NCI-H69 (cell line): Measurements from ENCODE around the gene LCORL.
A peak's percentile ranks its signal among the peaks of the same experiment; 100 is the strongest.
"Not testable (repeated sequence)": the region's sequence is repeated elsewhere in the genome, so short reads cannot be mapped to it uniquely, and the experiment has no call there.

Source experiments
- DNase-seq: peaks from one replicate; lab custom pipeline; 2025; lab: John Stamatoyannopoulos, UW

Gene LCORL

DNA sequence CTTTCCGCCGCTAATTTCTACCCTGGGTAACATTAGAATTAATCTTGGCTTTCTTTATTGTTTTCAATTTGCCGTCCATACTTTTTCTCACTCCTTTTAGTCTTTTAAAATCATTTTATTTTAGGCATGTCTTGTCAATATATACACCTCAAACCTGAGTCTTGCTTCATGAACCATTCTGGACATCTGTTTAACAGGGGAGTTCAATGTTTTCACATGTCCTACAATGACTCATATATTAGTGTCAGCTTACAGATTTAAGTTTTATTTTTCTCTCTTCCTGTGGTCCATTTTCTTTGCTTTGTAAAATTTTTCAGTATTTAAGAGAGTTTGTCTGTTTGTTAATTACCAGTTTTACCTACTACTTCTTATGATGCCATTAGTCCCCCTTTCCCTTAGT lies 89.5 kb downstream of the LCORL start:
- DNase-seq = no peak

DNA sequence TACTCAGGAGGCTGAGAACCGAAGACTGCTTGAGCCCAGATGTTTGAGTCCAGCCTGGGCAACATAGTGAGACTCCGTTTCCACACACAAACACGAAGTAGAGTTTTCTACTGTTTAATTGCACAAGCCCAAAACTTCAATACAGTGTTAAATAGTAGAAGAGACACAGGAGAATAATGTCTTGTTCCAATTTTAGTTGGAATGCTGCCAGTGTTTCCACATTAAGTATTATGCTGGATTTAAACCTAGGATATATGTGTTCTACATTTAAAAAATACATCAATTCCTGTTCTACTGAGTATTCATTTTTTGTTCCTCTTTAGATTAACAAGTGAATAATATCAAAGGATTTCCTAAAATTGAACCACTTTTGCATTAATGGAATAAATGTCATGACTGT lies 91.3 kb downstream of the LCORL start:
- no peak for DNase-seq

DNA sequence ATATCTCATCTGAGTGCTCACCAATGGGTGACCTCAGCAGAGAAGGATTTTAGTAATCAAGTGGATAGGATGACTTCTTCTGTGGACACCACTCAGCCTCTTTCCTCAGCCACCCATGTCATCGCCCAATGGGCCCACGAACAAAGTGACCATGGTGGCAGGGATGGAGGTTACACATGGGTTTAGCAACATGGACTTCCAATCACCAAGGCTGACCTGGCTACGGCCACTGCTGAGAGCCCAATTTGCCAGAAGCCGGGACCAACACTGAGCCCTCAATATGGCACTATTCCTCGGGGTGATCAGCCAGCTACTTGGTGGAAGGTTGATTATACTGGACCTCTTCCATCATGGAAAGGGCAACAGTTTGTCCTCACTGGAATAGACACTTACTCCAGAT lies 97.4 kb downstream of the LCORL start:
- DNase-seq = no peak

DNA sequence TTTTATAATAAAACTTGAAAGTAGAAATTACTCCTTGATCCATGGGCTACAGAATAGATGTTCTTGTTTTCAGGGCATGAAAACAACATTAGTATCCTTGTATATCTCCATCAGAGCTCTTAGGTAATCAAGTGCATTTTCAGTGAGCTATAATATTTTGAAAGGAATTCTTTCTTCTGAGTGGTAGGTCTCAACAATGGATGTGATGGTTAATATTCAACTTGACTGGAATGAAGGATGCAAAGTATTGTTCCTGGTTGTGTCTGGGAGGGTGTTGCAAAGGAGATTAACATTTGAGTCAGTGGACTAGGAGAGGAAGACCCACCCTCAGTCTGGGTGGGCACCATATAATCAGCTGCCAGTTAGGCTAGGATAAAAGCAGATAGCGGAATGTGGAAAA lies 100.1 kb downstream of the LCORL start:
- no peak for DNase-seq

DNA sequence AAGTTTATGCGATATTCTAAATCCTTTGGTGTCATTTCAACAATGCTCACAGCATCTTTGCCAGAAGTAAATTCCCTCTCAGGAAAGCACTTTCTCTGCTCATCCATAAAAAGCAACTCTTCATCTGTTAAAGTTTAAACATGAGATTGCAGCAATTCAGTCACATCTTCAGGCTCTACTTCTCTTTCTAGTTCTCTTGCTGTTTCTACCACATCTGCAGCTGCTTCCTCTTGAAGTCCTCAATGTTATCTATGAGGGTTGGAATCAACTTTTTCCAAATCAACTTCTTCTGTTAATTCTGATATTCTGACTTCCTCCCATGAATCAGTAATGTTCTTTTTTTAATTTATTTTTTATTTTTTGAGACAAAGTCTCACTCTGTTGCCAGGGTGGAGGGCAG lies 100.9 kb downstream of the LCORL start:
- no peak for DNase-seq

DNA sequence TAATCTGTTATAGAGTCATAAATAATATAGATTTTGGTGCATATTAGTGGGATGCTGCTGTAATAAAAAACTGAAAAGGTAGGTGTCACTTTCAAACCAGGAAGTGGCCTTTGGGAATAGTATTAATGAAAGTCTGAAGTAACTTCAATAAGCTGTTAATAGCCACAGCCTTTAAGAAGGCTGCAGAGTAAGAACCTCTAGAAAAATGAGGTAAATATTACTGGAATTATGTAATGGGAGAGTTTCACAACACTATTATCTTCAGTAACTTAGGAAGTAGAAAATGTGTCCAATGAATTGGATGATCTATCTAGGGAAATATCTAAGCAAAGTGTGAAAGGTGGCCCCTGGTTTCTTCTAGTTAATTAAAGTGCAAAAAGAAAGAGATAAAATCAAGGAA lies 106.1 kb downstream of the LCORL start:
- no peak for DNase-seq

DNA sequence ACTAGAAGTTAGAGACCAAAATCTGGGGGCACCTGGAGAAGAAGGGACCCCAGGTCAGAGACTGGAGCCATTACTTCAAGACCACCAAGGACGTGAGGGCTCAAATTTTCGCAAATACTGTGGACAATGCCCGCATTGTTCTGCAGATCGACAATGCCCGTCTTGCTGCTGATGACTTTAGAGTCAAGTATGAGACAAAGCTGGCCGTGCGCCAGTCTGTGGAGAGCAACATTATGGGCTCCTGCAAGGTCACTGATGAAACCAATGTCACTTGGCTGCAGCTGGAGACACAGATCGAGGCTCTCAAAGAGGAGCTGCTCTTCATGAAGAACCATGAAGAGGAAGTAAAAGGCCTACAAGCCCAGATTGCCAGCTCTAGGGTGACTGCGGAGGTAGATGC lies 109.5 kb downstream of the LCORL start:
- DNase-seq = no peak

DNA sequence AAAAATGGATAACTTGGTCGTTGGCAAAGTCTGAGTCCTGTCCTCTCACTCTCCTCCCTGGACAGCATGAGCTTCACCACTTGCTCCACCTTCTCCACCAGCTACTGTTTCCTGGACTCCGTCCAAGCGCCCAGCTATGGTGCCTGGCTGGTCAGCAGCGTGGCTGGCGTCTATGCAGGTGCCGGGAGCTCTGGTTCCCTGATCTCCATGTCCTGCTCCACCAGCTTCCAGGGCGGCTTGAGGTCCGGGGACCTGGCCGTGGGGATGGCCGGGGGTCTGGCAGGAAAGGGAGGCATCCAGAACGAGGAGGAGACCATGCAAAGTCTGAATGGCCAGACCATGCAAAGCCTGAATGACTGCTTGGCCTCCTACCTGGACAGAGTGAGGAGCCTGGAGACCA lies 109.9 kb downstream of the LCORL start:
- no peak for DNase-seq

DNA sequence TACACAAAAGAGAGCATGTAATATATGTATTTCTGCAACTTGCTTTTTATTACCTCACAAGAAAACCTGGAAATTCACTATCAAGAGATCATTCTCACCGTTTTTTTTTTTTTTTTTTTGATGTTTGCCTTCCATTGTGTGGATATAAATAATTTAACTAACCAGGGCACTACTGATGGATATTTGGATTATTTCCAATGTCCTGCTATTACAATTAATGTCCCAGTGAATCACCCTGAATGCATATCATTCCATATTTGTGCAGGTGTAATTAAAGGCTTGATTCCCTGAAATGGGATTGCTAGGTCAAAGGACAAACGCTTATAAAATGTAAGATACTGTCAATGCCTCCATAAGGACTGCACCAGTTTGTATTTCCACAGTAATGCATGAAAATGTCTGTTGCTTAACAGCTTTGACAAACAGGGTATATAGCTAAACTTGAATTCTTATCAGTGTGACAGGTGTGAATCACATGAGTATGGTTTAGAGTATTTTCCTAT lies 123.0 kb downstream of the LCORL start:
- DNase-seq = peak; percentile 77

DNA sequence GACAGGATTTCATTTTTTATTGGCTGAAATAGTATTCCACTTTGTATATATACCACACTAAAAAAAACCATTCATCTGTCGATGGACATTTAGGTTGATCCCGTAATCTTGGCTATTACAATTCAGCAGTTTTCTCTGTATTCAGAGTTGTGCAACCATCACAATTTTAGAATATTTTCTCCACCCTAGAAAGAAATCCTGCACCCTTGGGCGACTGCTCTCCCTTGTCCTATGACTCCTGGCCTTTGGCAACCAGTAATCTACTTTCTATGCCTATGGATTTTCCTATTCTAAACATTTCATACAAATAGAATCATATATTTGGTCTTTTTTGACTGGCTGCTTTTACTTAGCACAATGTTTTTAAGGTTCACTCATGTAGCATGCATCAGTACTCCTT lies 126.1 kb downstream of the LCORL start:
- no peak for DNase-seq

DNA sequence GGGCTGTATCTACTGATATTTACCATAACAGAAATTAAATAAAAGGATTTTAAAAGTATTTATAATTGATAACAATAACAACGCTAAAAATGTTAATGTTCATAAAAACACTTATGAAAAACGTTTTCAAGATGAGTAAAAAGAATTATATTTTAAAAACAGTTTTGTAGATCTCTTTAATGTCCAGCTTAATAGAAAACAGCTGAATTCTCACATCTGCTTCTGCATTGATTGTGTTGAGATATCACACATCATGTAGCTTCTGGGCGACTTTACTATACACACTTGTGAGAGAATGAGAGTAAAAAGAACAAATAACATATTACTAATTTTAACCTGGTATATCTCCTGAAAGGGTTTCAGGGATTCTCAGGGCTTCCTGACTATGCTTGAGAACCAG lies 127.1 kb downstream of the LCORL start:
- no peak for DNase-seq

DNA sequence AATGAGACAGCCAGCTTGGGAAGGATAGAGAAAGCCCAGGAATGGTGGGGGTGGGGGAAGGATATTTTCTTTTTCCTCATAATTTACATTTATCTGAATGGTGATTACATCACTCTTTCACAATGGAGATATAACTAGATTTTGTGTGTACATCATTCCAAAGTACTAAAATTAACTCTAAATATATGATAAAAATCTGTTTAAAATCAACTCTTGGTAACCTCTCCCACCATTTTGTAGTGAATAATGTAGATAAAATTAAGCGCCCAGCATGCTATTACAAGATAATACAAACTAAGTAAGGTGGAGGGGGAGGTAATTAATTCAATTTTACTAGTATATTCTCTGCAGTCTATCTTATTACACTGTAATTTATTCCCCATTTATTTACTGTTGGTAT lies 131.9 kb downstream of the LCORL start:
- no peak for DNase-seq

DNA sequence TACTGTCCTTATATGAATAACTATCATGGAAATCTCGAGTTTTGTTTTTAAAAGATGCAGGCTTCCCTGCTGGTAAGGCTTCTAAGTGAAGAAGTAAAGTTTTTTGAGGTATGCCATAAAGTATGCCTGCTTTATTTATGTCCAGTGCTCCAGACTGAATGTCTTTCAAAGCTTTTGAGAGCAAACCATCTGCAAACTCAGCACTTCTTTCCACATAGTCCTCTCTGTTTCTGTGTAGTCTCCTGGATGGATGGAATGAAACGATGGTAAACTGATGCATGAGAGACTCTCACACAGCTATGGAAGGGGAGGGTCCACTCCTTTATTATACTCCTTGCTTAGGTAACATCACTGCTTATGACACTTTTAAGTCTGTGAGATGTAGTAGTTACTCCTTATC lies 137.0 kb downstream of the LCORL start:
- DNase-seq = no peak

DNA sequence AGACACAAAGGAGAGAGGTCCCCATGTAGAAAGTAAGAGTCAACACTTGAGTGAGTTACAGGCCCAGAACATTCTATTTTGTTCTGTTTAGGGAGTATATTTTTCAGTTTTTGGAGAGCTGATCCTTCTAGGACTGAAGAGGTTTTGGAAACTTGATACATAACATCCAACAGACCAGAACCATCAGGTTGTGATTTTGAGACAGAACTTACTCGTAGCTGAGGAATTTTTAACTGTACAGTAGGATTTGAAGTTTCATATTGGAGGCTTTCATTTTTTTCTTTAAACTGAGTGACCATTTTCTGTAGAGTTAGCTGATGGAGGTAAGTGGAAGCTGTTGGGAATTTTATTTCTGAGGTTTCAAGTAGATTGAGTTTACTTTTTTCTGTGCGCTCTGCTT lies 137.5 kb downstream of the LCORL start:
- DNase-seq = no peak

DNA sequence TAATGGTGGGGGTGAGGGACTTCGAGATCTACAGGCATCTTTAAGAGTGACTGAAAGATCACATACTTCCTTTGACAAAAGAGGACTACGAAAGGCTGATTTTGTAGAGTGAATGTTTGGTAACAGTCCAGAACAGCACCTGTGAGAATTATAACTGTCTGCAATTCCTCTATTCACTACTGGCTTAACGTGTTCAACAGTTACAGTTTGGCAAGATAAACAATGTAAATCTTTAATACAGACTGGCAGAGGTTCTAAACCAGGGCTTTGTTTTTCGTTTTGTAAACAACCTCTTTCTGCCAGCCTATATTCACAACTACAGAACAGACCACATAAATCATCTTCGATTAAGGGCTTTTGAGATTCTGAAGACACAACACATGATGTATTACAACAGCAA lies 143.9 kb downstream of the LCORL start:
- DNase-seq = no peak

DNA sequence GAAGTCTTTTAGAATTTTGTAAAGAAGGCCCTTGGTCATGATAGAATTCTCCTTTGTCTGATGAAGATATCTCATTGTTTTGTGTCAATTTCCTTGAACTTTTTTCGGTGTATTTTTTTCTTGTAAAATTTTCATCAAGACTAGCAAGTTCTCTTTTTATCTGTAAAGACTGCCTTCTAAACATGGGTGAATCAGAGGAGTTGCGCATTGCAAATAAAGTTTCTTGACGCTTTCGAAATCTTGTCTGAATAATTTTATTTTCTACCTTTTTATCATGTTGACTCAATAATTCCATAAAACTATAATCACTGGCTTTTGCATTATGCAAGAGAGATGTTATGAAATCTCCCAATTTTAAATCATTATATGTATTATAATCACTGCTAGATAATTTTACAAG lies 144.6 kb downstream of the LCORL start:
- DNase-seq = no peak

DNA sequence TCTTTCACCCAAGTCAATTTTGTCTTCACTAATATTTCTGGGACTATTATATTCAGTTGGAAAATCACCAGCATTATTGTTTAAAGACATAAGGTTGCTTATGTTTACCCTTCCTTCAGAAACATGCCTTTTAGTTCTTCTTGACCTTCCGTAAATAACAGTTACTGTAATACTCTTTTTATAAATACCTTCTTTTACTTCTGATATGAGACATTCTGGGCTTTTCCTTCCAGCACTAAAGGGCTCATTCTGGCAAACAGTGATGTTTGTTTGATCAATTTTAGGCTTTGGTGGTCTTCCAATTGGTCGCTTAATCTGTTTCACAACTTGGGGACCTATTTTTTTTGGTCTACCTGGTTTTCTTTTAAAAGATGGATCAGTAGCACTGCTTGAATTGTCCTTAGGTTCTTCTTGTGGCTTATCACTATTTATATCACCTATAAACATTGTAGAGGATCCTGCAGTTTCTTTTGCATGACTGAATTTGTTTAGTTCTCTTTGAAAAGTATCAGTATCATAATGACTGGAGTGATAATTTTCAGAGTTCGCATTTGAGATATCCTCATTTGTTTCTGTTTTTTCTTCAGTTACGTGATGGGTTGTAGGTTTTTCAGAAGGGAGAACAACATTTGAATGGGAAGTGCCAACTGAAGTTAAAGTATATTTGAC lies 146.0 kb downstream of the LCORL start:
- DNase-seq = no peak

DNA sequence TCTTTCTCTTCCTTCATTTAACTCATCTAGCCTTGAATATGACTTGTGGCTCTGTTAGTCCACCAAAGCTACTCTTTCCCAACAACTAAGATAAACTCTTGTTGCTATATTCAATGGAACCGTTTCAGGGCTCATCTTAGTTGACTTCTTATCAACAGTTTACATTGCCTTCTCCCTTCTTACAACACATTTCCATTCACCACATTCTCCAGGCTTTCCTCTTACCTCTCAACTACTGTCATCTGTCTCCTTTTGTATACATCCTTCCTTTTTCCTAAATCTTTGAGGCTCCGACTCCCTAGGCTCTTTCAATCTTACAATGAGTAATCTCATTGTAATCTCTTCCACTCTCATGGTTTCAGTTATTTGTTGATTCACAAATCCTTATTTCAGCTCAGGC lies 152.2 kb downstream of the LCORL start:
- DNase-seq = no peak

DNA sequence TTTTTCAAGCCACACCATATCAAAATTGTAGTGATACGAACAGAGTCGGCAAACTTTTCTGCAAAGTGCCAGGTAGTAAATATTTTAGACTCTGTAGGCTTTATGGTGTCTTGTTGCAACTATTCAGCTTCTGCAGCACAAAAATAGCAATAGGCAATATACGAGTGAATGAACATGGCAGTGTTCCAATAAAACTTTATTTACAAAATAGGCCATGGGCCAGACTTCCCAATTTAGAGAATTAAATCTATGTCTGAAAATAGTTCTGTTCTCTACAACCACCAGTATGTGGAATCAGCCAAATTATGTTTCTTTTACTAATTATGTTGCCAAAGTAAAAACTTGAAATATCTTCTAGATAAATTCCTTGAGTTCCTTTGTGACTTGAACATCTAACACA lies 154.3 kb downstream of the LCORL start:
- no peak for DNase-seq

DNA sequence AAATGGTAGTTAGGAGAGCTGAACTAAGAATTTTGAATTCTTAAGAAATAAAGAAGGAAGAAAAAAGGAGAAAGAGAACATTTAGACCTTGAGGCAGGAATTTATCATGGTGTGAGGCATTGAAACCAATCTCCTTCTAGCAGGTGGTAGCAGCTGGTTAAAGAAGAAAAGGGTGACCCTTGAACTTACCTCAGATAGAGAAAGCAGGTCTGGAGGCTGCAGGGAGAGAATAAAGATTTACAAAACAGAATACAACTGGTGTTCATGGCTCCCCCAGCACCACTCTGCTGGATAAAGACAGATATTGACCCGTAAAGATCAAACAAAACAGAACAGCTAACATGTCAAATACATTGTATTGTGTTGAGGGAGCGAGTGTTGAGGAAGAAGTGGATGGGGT lies 154.7 kb downstream of the LCORL start:
- peak; percentile 28 for DNase-seq

DNA sequence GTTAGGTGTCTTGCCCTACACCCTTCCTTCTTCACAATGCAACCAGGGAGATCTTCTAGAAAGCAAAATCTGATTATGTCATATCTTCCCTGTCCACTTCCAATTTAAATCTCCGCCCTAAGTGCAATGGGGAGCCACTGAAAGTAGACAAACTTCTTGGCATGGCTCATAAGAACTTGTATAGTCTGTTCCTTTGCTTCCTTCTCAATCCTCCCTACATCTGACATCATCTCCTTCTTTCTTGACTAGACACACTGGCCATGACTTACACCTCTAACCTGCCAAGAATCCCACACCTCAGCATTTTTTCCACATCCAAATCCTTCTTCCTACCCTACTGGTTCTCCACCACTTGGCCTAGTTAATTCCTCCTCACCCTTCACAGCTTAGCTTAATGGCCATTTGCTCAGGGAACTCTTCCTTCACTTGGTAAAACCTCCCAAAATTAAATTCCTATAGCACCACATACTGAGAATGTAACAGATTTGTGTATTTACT lies 155.6 kb downstream of the LCORL start:
- DNase-seq = no peak

DNA sequence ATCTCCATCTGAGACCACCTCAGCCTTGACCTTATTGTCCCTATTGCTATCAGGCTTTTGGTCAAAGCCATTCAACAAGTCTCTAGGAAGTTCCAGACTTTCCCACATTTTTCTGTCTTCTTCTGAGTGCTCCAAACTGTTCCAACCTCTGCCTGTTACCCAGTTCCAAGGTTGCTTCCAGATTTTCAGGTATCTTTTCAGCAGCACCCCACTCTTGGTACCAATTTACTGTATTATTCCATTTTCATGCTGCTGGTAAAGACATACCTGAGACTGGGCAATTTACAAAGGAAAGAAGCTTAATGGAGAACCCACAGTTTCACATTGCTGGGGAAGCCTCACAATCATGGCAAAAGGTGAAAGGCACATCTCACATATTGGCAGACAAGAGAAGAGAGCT lies 159.6 kb downstream of the LCORL start:
- not testable (repeated sequence) for DNase-seq

DNA sequence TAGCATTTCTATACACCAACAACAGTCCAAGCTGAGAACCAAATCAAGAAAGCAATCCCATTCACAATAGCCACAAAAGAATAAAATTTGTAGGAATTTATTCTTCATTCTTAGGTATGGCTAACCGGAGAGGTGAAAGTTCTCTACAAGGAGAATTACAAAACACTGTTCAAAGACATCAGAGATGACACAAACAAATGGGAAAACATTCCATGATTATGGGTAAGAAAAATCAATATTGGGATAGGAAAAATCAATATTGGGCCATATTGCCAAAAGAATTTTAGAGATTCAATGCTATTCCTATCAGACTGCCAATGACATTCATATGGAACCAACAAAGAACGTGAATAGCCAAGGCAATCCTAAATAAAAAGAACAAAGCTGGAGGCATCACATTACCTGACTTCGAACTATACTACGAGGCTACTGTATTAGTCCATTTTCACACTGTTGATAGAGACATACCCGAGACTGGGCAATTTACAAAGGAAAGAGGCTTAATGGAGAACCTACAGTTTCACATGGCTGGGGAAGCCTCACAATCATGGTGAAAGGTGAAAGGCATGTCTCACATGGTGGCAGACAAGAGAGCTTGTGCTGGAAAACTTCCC lies 161.7 kb downstream of the LCORL start:
- DNase-seq = no peak

DNA sequence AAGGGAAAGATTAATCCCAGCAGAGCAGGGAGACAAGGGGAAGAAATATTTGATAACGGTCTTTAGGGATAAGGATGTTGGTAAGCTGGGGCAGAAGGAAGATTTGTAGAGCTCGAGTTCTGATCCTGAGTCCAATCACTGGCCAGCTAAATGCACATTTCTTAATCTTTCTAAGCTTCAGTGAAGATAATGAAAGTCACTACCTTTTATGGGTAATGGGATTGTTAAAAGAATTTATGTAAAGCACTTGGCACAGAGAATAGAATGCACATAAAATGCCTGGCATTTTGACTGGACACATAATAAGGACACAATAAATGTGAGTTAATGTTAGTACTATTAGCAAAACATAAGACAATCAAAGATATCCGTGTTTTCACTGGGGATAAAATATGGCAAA lies 167.5 kb downstream of the LCORL start:
- no peak for DNase-seq
